ENCODE measurements around the gene SETD7.

Gene SETD7

GRCh38 chr4:139550724-139551429 is 5.1 kb downstream of the SETD7 start:
- no peak for DNase-seq (ENCODE audit: low spot score)

- DNase-seq (ENCODE audit: low spot score) = no peak
Measured at GRCh38 chr4:139547979-139548378, 8.0 kb downstream of the SETD7 start.

GRCh38 chr4:139540632-139541031 is 15.4 kb downstream of the SETD7 start:
- DNase-seq (ENCODE audit: low spot score) = no peak

GRCh38 chr4:139540161-139540560 is 15.9 kb downstream of the SETD7 start:
- DNase-seq (ENCODE audit: low spot score) = no peak

GRCh38 chr4:139537292-139537691 is 18.7 kb downstream of the SETD7 start:
- no peak for DNase-seq (ENCODE audit: low spot score)

GRCh38 chr4:139535871-139536234 is 20.2 kb downstream of the SETD7 start:
- no peak for DNase-seq (ENCODE audit: low spot score)

- no peak for DNase-seq (ENCODE audit: low spot score)
Measured at GRCh38 chr4:139535228-139535870, 20.7 kb downstream of the SETD7 start.

- no peak for DNase-seq (ENCODE audit: low spot score)
Measured at GRCh38 chr4:139534287-139534950, 21.6 kb downstream of the SETD7 start.

GRCh38 chr4:139533511-139533910 is 22.5 kb downstream of the SETD7 start:
- DNase-seq (ENCODE audit: low spot score) = no peak

- no peak for DNase-seq (ENCODE audit: low spot score)
Measured at GRCh38 chr4:139532947-139533346, 23.1 kb downstream of the SETD7 start.

- DNase-seq (ENCODE audit: low spot score) = peak; percentile 62
Measured at GRCh38 chr4:139530833-139531427, 25.1 kb downstream of the SETD7 start.

- DNase-seq (ENCODE audit: low spot score) = peak; percentile 17
Measured at GRCh38 chr4:139528377-139529005, 27.5 kb downstream of the SETD7 start.

- DNase-seq (ENCODE audit: low spot score) = no peak
Measured at GRCh38 chr4:139526928-139527327, 29.1 kb downstream of the SETD7 start.

- no peak for DNase-seq (ENCODE audit: low spot score)
Measured at GRCh38 chr4:139525414-139525813, 30.6 kb downstream of the SETD7 start.

- DNase-seq (ENCODE audit: low spot score) = no peak
Measured at GRCh38 chr4:139524062-139524631, 31.9 kb downstream of the SETD7 start.

GRCh38 chr4:139523076-139523475 is 32.9 kb downstream of the SETD7 start:
- DNase-seq (ENCODE audit: low spot score) = no peak

- no peak for DNase-seq (ENCODE audit: low spot score)
Measured at GRCh38 chr4:139522457-139522856, 33.6 kb downstream of the SETD7 start.

- no peak for DNase-seq (ENCODE audit: low spot score)
Measured at GRCh38 chr4:139521754-139522401, 34.1 kb downstream of the SETD7 start.

- no peak for DNase-seq (ENCODE audit: low spot score)
Measured at GRCh38 chr4:139515531-139515958, 40.5 kb downstream of the SETD7 start.

GRCh38 chr4:139514382-139515059 is 41.5 kb downstream of the SETD7 start:
- DNase-seq (ENCODE audit: low spot score) = no peak

GRCh38 chr4:139511320-139511719 is 44.7 kb downstream of the SETD7 start:
- DNase-seq (ENCODE audit: low spot score) = no peak
